BLaER1 treated with 17β-estradiol and CSF1 and Interleukin-3, amounts not matched to agents 10 nM and 100 nM (cell line): ENCODE measurements around the gene SFT2D1.
"Not testable (repeated sequence)": the region's sequence is repeated elsewhere in the genome, so short reads cannot be mapped to it uniquely, and the experiment has no call there.

Experiments
- H3K27ac ChIP-seq, 11 experiments: shearing (Covaris generic); formaldehyde crosslinking; 2 replicates each; pipeline ENCODE4 v1.8.1; 2022
- H3K27me3 ChIP-seq, 11 experiments: shearing (Covaris generic); formaldehyde crosslinking; 2 replicates each; pipeline ENCODE4 v1.8.1; 2022
- H3K36me3 ChIP-seq, 11 experiments: shearing (Covaris generic); formaldehyde crosslinking; 2 replicates each; pipeline ENCODE4 v1.8.1; 2022
- H3K4me1 ChIP-seq, 10 experiments: shearing (Covaris generic); formaldehyde crosslinking; 2 replicates each; pipeline ENCODE4 v1.8.1; 2022
- H3K4me2 ChIP-seq, 11 experiments: shearing (Covaris generic); formaldehyde crosslinking; 2 replicates each; pipeline ENCODE4 v1.8.1; 2022
- H3K4me3 ChIP-seq, 10 experiments: shearing (Covaris generic); formaldehyde crosslinking; 2 replicates each; pipeline ENCODE4 v1.8.1; 2022
- H3K9ac ChIP-seq, 11 experiments: shearing (Covaris generic); formaldehyde crosslinking; 2 replicates each; pipeline ENCODE4 v1.8.1; 2022
- H3K9me3 ChIP-seq, 11 experiments: shearing (Covaris generic); formaldehyde crosslinking; replicated peaks in 1 of 11; 2 replicates each; pipeline ENCODE4 v1.8.1; 2022
- H4K20me1 ChIP-seq, 11 experiments: shearing (Covaris generic); formaldehyde crosslinking; 2 replicates each; pipeline ENCODE4 v1.8.1; 2022
- Cebpa-rat ChIP-seq, 11 experiments: shearing (Covaris generic); IDR thresholded peaks; 2 replicates each; pipeline ENCODE4 v1.8.1; 2022

Gene SFT2D1

DNA sequence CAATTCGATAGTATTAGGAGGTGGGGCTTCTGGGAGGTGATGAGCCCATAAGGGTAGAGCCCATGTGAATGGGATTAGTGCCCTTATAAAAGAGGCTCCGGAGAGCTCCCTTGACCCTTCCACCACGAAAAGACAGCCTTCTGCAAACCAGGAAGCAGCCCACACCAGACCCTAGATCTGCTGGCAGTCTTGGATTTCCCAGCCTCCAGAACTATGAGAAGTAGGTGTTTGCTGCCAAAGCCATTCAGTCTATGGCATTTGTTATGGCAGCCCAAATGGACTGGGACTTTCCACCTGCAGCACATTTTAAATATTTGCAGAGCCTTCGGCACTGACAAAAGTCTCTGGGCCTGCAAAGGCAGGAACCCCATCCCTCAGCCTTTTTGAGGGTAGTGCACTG lies 11.8 kb upstream of the SFT2D1 start:
- Histone ChIP-seq H3K4me2 (no peak overlapping the region), H3K36me3 (no peaks in the 10 kb centered on the region), H3K27me3 (no peaks in the 10 kb centered on the region), H3K27ac (no peak overlapping the region), H3K9ac (no peak overlapping the region), H4K20me1 (no peaks in the 10 kb centered on the region), H3K9me3 (peaks cover 18 to 32% (median 23%) of the 10 kb centered on the region in 11 experiments), H3K4me1 (peaks cover 0 to 4% (median 0%) of the 10 kb centered on the region in 10 experiments; a peak in 3 of 20 replicates), H3K4me3 (no peak overlapping the region)
- no peak for TF ChIP-seq Cebpa-rat (IDR thresholded peaks at IDR 0.05)

DNA sequence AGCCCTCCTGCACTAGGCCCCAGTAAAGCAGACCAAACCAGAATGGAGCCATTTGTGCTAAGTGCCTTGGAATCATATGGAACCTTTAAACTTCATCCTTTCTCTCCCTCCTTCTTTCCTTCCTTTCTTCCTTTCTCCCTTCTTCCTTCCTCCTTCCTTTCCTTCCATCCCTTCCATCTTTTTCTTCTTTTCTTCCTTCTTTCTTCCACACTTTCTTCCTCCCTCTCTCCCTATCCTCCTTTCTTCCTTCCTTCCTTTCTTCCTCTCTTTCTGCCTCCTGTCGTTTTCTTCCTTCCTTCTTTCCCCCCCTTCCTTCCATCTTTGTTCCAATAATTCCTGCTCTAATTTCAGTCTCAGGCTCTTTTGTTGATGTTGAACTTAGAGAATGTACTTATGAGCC lies 11.2 kb upstream of the SFT2D1 start:
- H3K27ac ChIP-seq: no peak overlapping the region
- H3K36me3 ChIP-seq: no peaks in the 10 kb centered on the region; a peak in 1 of 22 replicates
- no peak overlapping the region for H3K4me2 ChIP-seq
- no peaks in the 10 kb centered on the region for H4K20me1 ChIP-seq
- no peaks in the 10 kb centered on the region for H3K27me3 ChIP-seq
- peaks cover 14 to 28% (median 24%) of the 10 kb centered on the region in 11 experiments for H3K9me3 ChIP-seq
- no peak for TF ChIP-seq Cebpa-rat (IDR thresholded peaks at IDR 0.05)
- no peak overlapping the region for H3K4me3 ChIP-seq
- H3K4me1 ChIP-seq: peaks cover 0 to 4% (median 0%) of the 10 kb centered on the region in 10 experiments; a peak in 3 of 20 replicates
- no peak overlapping the region for H3K9ac ChIP-seq

DNA sequence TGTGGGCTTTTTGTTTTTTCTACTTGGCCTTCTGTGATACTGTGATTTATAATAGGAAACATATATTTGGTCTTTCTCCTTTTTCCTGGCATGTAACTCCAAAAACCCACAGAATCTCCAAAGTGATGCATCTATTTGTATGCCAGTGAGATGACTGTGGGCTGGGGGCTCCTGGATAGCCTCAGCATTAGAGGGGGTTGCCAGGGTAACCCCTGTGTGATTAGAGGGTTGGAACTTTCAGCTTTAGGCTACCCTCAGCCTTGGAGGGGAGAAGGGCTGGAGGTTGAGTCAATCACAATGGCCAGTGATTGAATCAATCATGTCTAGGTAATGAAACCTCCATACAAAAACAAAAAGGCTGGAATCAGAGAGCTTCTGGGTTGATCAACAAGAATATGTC lies 10.6 kb upstream of the SFT2D1 start:
- Histone ChIP-seq H3K9me3 (peaks cover 14 to 31% (median 23%) of the 10 kb centered on the region in 11 experiments), H3K36me3 (no peaks in the 10 kb centered on the region; a peak in 1 of 22 replicates), H3K4me1 (peaks cover 0 to 4% (median 0%) of the 10 kb centered on the region in 10 experiments; a peak in 3 of 20 replicates), H4K20me1 (no peaks in the 10 kb centered on the region), H3K4me2 (no peak overlapping the region), H3K27ac (no peak overlapping the region), H3K27me3 (no peaks in the 10 kb centered on the region), H3K4me3 (no peak overlapping the region), H3K9ac (no peak overlapping the region)
- no peak for TF ChIP-seq Cebpa-rat (IDR thresholded peaks at IDR 0.05)

DNA sequence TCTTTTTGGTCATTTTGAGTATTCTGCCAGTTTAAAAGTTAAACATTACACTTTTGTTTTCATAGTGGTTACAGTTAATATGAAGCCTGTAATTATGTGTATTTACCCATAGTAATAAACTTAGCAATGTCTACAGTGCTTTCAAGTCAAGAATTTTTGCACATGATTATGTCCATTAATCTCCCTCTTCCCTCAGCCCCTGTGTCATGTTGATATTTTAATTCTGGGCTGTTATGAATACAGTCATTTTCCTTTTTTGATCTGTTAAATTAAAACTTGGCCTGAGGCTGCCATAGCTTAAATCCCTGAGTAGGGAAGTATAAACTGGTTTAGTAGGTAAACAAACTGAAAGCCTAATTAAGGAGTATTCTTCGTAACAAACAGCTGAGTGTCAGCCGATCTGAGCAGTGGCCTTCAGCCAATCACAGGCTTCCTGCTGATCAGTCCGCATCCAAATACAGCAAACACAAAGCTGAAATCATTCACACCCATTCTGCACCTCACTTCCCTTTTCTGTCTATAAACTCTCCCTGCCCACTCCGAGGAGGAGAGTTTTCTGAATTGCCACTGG lies 9.5 kb upstream of the SFT2D1 start:
- no peaks in the 10 kb centered on the region for H3K27me3 ChIP-seq
- no peaks in the 10 kb centered on the region for H4K20me1 ChIP-seq
- H3K9me3 ChIP-seq: peaks cover 14 to 31% (median 23%) of the 10 kb centered on the region in 11 experiments
- H3K9ac ChIP-seq: no peak overlapping the region
- H3K4me2 ChIP-seq: no peak overlapping the region
- H3K4me1 ChIP-seq: peaks cover 0 to 13% (median 4%) of the 10 kb centered on the region in 10 experiments; a peak in 10 of 20 replicates
- H3K4me3 ChIP-seq: no peak overlapping the region
- TF ChIP-seq Cebpa-rat (IDR thresholded peaks at IDR 0.05): no peak
- H3K27ac ChIP-seq: no peak overlapping the region
- no peaks in the 10 kb centered on the region; a peak in 1 of 22 replicates for H3K36me3 ChIP-seq

DNA sequence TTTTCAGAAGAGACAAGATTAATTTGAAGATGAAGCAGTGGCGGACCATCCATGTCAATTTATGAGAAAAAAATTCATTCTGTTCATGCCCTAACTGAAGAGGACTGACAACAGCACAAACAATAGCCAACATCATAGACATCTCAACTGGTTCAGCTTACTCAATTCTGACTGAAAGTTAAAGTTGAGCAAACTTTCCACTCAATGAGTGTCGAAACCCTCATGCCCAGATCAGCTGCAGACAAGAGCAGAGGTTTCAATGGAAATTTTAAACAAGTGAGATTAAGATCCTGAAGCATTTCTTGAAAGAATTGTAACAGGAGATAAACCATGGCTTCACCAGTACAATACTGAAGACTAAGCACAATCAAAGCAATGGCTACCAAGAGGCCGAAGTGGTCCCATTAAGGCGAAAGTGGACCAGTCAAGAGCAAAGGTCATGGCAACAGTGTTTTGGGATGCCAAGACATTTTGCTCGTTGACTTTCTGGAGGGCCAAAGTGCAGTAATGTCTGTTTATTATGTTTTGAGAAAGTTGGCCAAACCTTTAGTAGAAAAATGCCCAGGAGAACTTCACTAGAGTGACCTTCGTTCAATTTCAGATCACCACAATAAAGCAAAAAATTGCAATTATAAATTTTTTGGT lies 6.1 kb upstream of the SFT2D1 start:
- no peaks in the 10 kb centered on the region; a peak in 1 of 22 replicates for H3K36me3 ChIP-seq
- peaks cover 14 to 31% (median 23%) of the 10 kb centered on the region in 11 experiments for H3K9me3 ChIP-seq
- H3K4me3 ChIP-seq: no peak overlapping the region
- no peak for TF ChIP-seq Cebpa-rat (IDR thresholded peaks at IDR 0.05)
- no peak overlapping the region for H3K27ac ChIP-seq
- H4K20me1 ChIP-seq: no peaks in the 10 kb centered on the region
- H3K9ac ChIP-seq: no peak overlapping the region
- no peaks in the 10 kb centered on the region for H3K27me3 ChIP-seq
- H3K4me1 ChIP-seq: peaks cover 9 to 28% (median 14%) of the 10 kb centered on the region in 10 experiments
- H3K4me2 ChIP-seq: no peak overlapping the region

DNA sequence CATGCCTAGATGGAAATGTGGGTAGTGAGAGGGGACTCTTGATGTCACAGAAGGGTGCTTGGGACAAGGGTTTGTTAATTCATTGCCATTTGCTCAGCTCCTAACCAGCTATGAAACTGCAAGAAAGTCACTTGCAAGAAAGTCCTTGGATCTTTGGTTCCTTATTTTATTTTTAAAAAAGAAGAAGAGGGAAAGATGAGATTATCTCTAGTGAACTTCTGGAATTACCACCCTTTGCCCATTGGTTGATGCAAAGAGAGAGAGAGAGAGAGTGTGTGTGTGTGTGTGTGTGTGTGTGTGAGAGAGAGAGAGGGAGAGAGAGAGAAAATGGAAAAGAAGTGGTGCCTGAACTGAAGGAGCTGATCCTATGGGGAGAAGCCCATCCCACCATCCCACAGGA lies 4.6 kb upstream of the SFT2D1 start:
- Histone ChIP-seq H3K4me3 (no peak overlapping the region), H4K20me1 (no peaks in the 10 kb centered on the region), H3K27ac (no peak overlapping the region), H3K4me1 (peaks cover 16 to 30% (median 19%) of the 10 kb centered on the region in 10 experiments), H3K9ac (no peak overlapping the region), H3K9me3 (peaks cover 14 to 31% (median 23%) of the 10 kb centered on the region in 11 experiments), H3K4me2 (peak overlapping the region in 5 of 11 experiments; percentile 5 to 77 (median 39); a peak in 6 of 22 replicates), H3K36me3 (no peaks in the 10 kb centered on the region; a peak in 1 of 22 replicates), H3K27me3 (no peaks in the 10 kb centered on the region)
- TF ChIP-seq Cebpa-rat (IDR thresholded peaks at IDR 0.05): no peak

DNA sequence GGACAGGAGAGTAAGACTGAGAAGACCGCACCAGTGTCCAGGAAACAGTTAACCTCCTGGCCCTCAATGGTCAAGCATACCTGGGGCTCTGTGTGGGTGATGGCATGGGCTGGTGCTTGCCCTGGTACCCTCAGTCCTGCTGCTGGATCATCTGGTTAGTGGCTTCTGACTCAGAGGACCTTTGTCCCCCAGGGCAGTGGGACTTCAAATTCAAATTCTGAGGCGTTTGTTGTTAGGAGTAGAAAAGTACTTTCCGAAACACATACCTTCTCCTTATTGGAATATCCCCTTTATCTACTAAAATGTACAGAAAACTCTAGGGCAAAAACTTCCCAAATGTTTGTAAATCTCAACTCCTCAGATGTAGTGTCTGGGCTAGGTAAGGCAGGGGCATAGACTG lies 4.1 kb upstream of the SFT2D1 start:
- TF ChIP-seq Cebpa-rat (IDR thresholded peaks at IDR 0.05): no peak
- peaks cover 14 to 31% (median 23%) of the 10 kb centered on the region in 11 experiments for H3K9me3 ChIP-seq
- no peak overlapping the region for H3K9ac ChIP-seq

DNA sequence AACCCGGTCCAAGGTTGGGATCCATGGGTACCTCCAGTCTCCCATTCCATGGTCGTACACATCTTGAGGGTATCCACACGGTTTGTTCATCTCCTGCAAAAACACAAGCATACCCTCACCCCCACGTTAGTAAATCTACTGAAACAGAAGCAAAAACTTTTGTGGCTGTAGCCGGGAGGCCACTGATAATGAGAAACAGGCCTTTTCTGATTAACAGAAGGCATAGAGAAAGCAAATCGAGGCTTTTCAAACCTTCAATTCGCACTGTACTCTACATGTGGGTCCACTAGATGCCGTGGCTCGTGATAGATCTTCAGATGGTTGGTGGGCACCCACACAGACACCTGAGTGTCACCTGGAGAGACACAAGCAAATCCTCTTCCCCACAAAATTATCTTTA lies 3.3 kb upstream of the SFT2D1 start:
- H3K4me1 ChIP-seq: peaks cover 23 to 38% (median 26%) of the 10 kb centered on the region in 10 experiments
- not testable (repeated sequence) for H3K36me3 ChIP-seq, H3K27me3 ChIP-seq, H3K4me2 ChIP-seq, H4K20me1 ChIP-seq, H3K4me3 ChIP-seq, H3K27ac ChIP-seq, H3K9ac ChIP-seq
- H3K9me3 ChIP-seq: peaks cover 14 to 25% (median 18%) of the 10 kb centered on the region in 11 experiments

More for the DNA sequence above, 4.1 kb upstream of the SFT2D1 start:
- Histone ChIP-seq H3K4me1 (peaks cover 16 to 30% (median 19%) of the 10 kb centered on the region in 10 experiments), H3K36me3 (no peaks in the 10 kb centered on the region; a peak in 1 of 22 replicates), H3K27ac (no peak overlapping the region), H3K4me3 (no peak overlapping the region), H3K4me2 (peak overlapping the region in 5 of 11 experiments; percentile 5 to 77 (median 39); a peak in 6 of 22 replicates), H4K20me1 (peaks cover 0 to under 1% (median 0%) of the 10 kb centered on the region in 11 experiments; a peak in 5 of 22 replicates), H3K27me3 (no peaks in the 10 kb centered on the region)

DNA sequence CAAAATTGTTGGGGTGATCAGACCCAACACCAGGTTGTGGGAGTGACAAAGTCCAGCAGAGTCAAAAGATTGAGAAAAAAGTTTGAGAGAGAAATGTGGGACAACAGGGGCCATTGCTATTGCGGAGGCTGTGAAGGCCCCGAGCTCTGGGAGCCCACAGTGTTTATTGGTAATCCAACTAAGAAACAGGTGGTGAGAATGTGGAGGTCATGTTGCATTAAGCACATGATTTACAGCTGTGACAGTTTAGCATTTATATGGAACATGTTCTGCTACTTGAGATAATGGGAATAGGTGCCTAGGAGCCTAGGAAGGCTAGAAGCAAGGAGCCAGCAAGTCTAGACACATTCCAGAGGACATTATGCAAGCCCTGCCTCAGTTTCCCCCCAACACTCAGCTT lies 2.6 kb upstream of the SFT2D1 start:
- not testable (repeated sequence) for H3K4me2 ChIP-seq, H3K27me3 ChIP-seq, H3K4me3 ChIP-seq, H3K27ac ChIP-seq, H3K9ac ChIP-seq
- Histone ChIP-seq H3K36me3 (peaks cover 0 to 12% (median 8%) of the 10 kb centered on the region in 11 experiments; a peak in 12 of 22 replicates), H3K9me3 (peaks cover 7 to 19% (median 11%) of the 10 kb centered on the region in 11 experiments; a peak in 21 of 22 replicates), H3K4me1 (peaks cover 31 to 45% (median 34%) of the 10 kb centered on the region in 10 experiments), H4K20me1 (peaks cover 10 to 16% (median 14%) of the 10 kb centered on the region in 11 experiments; a peak in 16 of 22 replicates)
